ENCODE results near the gene ATF6B. TPM values are rescaled to one million over a fixed set of nuclear protein-coding genes. Genes with fewer than 3 reads are reported as not detected.

Gene ATF6B
- total and polyA plus RNA-seq, 5 donors from 2014 or later = 20.0 to 117 (median 25.9) TPM

Other genes with a start within 250 kb of the ATF6B start
- gene SLC44A4, start 249.2 kb downstream of the ATF6B start, total RNA-seq = 1.0 TPM
- gene SLC44A4, start 249.2 kb downstream of the ATF6B start, polyA plus RNA-seq = not detected
- 46.4 TPM for gene EHMT2, start 230.5 kb downstream of the ATF6B start, total RNA-seq
- 10 to 100 TPM; 29.4 to 33.5 (median 31.9) TPM for gene EHMT2, start 230.5 kb downstream of the ATF6B start, polyA plus RNA-seq
- 0.20 TPM for gene ZBTB12, start 226.2 kb downstream of the ATF6B start, total RNA-seq
- not detected for gene ZBTB12, start 226.2 kb downstream of the ATF6B start, polyA plus RNA-seq
- gene C2, start 200.5 kb downstream of the ATF6B start, total RNA-seq = 1.3 TPM
- under 1 TPM in 1 of 4 donors, not detected in 3; 0.47 TPM for gene C2, start 200.5 kb downstream of the ATF6B start, polyA plus RNA-seq
- gene CFB, start 182.2 kb downstream of the ATF6B start, total RNA-seq = 0.64 TPM
- 1 to 10 TPM in 3 of 4 donors, under 1 TPM in 1; 0.68 to 1.9 (median 1.6) TPM for gene CFB, start 182.2 kb downstream of the ATF6B start, polyA plus RNA-seq
- gene NELFE, start 169.3 kb downstream of the ATF6B start, total RNA-seq = 51.4 TPM
- 10 to 100 TPM; 52.9 to 62.3 (median 60.5) TPM for gene NELFE, start 169.3 kb downstream of the ATF6B start, polyA plus RNA-seq
- gene SKIC2, start 169.1 kb downstream of the ATF6B start, total RNA-seq = 101 TPM
- 10 to 100 TPM; 16.2 to 20.9 (median 17.5) TPM for gene SKIC2, start 169.1 kb downstream of the ATF6B start, polyA plus RNA-seq
- 47.7 TPM for gene DXO, start 156.1 kb downstream of the ATF6B start, total RNA-seq
- 10 to 100 TPM in 2 of 4 donors, 1 to 10 TPM in 2; 8.4 to 10.5 (median 9.6) TPM for gene DXO, start 156.1 kb downstream of the ATF6B start, polyA plus RNA-seq
- gene C4A, start 146.2 kb downstream of the ATF6B start, total RNA-seq = 4.0 TPM
- under 1 TPM in 2 of 4 donors, not detected in 2; 0.28 to 0.30 TPM for gene C4A, start 146.2 kb downstream of the ATF6B start, polyA plus RNA-seq
- 3.6 TPM for gene C4B, start 113.5 kb downstream of the ATF6B start, total RNA-seq
- gene C4B, start 113.5 kb downstream of the ATF6B start, polyA plus RNA-seq = under 1 TPM in 1 of 4 donors, not detected in 3; 0.52 TPM
- gene CYP21A2, start 89.8 kb downstream of the ATF6B start, total RNA-seq = not detected
- gene CYP21A2, start 89.8 kb downstream of the ATF6B start, polyA plus RNA-seq = not detected
- gene TNXB, start 18.9 kb downstream of the ATF6B start, total RNA-seq = 11.2 TPM
- gene TNXB, start 18.9 kb downstream of the ATF6B start, polyA plus RNA-seq = under 1 TPM in 2 of 4 donors, not detected in 2; 0.15 to 0.46 TPM
- 1.5 TPM for gene FKBPL, start 2.0 kb upstream of the ATF6B start, total RNA-seq
- 1 to 10 TPM; 1.2 to 1.5 (median 1.4) TPM for gene FKBPL, start 2.0 kb upstream of the ATF6B start, polyA plus RNA-seq
- gene PRRT1, start 23.7 kb upstream of the ATF6B start, total RNA-seq = 0.39 TPM
- gene PRRT1, start 23.7 kb upstream of the ATF6B start, polyA plus RNA-seq = under 1 TPM in 3 of 4 donors, not detected in 1; 0.13 to 0.55 (median 0.18) TPM
- gene PPT2, start 25.9 kb upstream of the ATF6B start, total RNA-seq = 4.8 TPM
- 1 to 10 TPM; 3.1 to 6.2 (median 5.4) TPM for gene PPT2, start 25.9 kb upstream of the ATF6B start, polyA plus RNA-seq
- gene EGFL8, start 36.3 kb upstream of the ATF6B start, total RNA-seq = 9.9 TPM
- gene EGFL8, start 36.3 kb upstream of the ATF6B start, polyA plus RNA-seq = under 1 TPM in 1 of 4 donors, not detected in 3; 0.60 TPM
- gene AGPAT1, start 47.8 kb upstream of the ATF6B start, total RNA-seq = 23.9 TPM
- 10 to 100 TPM; 11.8 to 15.2 (median 14.3) TPM for gene AGPAT1, start 47.8 kb upstream of the ATF6B start, polyA plus RNA-seq
- gene RNF5, start 50.2 kb upstream of the ATF6B start, total RNA-seq = 30.0 TPM
- gene RNF5, start 50.2 kb upstream of the ATF6B start, polyA plus RNA-seq = 100 to 1,000 TPM; 117 to 135 (median 131) TPM
- 27.8 TPM for gene AGER, start 56.0 kb upstream of the ATF6B start, total RNA-seq
- gene AGER, start 56.0 kb upstream of the ATF6B start, polyA plus RNA-seq = under 1 TPM in 2 of 4 donors, not detected in 2; 0.44 to 0.52 TPM
- gene PBX2, start 62.0 kb upstream of the ATF6B start, total RNA-seq = 106 TPM
- gene PBX2, start 62.0 kb upstream of the ATF6B start, polyA plus RNA-seq = 1 to 10 TPM; 1.7 to 2.7 (median 1.9) TPM
- gene GPSM3, start 64.4 kb upstream of the ATF6B start, total RNA-seq = 202 TPM
- gene GPSM3, start 64.4 kb upstream of the ATF6B start, polyA plus RNA-seq = 100 to 1,000 TPM in 2 of 4 donors, 10 to 100 TPM in 2; 82.4 to 109 (median 96.1) TPM
- 0.86 TPM for gene NOTCH4, start 95.8 kb upstream of the ATF6B start, total RNA-seq
- under 1 TPM in 3 of 4 donors, not detected in 1; 0.36 to 0.86 (median 0.40) TPM for gene NOTCH4, start 95.8 kb upstream of the ATF6B start, polyA plus RNA-seq
- gene TSBP1, start 243.7 kb upstream of the ATF6B start, total RNA-seq = not detected
- not detected for gene TSBP1, start 243.7 kb upstream of the ATF6B start, polyA plus RNA-seq